GM10266 (cell line): ENCODE results near the gene IL1R2.

Experiments
- DNase-seq: peaks from one replicate; pipeline ENCODE4 v3.0.0; 2012; ENCODE audit errors: extremely low spot score
- TF ChIP-seq, protein P1 (sequence below): IDR thresholded peaks from 2 replicates; pipeline ENCODE4 v1.5.1; 2012; ENCODE audit warnings: mild to moderate bottlenecking, low read depth; ENCODE audit not compliant: control insufficient read depth, insufficient read depth; ENCODE audit errors: missing control alignments

IL1R2 gene

DNA sequence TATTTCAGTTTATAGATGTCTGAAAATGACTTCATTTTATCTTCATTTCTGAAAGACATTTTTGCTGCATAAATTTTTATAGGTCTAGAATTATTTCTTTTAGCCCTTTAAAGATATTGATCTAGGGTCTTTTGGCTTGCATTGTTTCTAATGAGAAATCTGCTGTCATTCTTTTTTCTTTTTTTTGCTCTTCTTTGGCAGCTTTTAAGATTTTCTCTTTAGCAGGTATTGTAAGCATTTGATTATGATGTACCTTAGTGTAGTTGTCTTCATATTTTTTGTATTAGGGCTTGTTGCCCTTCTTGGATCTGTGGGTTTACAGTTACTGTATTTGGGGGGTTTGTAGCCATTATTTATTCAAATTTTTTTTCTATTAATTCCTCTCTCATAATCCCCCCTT is 84.8 kb downstream of the IL1R2 start:
- TF ChIP-seq, protein P1, sequence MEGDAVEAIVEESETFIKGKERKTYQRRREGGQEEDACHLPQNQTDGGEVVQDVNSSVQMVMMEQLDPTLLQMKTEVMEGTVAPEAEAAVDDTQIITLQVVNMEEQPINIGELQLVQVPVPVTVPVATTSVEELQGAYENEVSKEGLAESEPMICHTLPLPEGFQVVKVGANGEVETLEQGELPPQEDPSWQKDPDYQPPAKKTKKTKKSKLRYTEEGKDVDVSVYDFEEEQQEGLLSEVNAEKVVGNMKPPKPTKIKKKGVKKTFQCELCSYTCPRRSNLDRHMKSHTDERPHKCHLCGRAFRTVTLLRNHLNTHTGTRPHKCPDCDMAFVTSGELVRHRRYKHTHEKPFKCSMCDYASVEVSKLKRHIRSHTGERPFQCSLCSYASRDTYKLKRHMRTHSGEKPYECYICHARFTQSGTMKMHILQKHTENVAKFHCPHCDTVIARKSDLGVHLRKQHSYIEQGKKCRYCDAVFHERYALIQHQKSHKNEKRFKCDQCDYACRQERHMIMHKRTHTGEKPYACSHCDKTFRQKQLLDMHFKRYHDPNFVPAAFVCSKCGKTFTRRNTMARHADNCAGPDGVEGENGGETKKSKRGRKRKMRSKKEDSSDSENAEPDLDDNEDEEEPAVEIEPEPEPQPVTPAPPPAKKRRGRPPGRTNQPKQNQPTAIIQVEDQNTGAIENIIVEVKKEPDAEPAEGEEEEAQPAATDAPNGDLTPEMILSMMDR, result no peak
- no peak for DNase-seq
